NT2/D1 (cell line): ENCODE data around the gene SCAI.

ENCODE experiments used
- SUZ12 ChIP-seq: IDR thresholded peaks from 2 replicates; pipeline ENCODE4 v1.6.1; 2011; ENCODE audit not compliant: insufficient read length, insufficient read depth; ENCODE audit errors: extremely low read depth
- YY1 ChIP-seq: IDR thresholded peaks from 2 replicates; pipeline ENCODE4 v1.6.1; 2011; ENCODE audit not compliant: insufficient read length, insufficient read depth

GRCh38 chr9:124934290-124934689, 209.0 kb downstream of the SCAI start:
- no peak for TF ChIP-seq SUZ12
- no peak for TF ChIP-seq YY1
